ENCODE results near the gene TNFRSF1B.

Gene TNFRSF1B

GRCh38 chr1:12230549-12231275, 63.9 kb downstream of the TNFRSF1B start:
- TF ChIP-seq CTCF (IDR thresholded peaks at IDR 0.05; ENCODE audit: low read depth, low read length): no peak
- peak overlapping the region; percentile 97 for H3K4me3 ChIP-seq (ENCODE audit: low read depth, low read length)

GRCh38 chr1:12231276-12231595, 64.4 kb downstream of the TNFRSF1B start:
- H3K4me3 ChIP-seq (ENCODE audit: low read depth, low read length): peak overlapping the region; percentile 97
- no peak for TF ChIP-seq CTCF (IDR thresholded peaks at IDR 0.05; ENCODE audit: low read depth, low read length)

GRCh38 chr1:12232221-12232620, 65.4 kb downstream of the TNFRSF1B start:
- TF ChIP-seq CTCF (IDR thresholded peaks at IDR 0.05; ENCODE audit: low read depth, low read length): no peak
- no peak overlapping the region for H3K4me3 ChIP-seq (ENCODE audit: low read depth, low read length)

GRCh38 chr1:12244078-12244477, 77.3 kb downstream of the TNFRSF1B start:
- TF ChIP-seq CTCF (IDR thresholded peaks at IDR 0.05; ENCODE audit: low read depth, low read length): 0 out of 2 replicates have a peak, but pooled peaks have one; percentile 25
- no peak overlapping the region for H3K4me3 ChIP-seq (ENCODE audit: low read depth, low read length)

GRCh38 chr1:12244585-12244984, 77.8 kb downstream of the TNFRSF1B start:
- no peak for TF ChIP-seq CTCF (IDR thresholded peaks at IDR 0.05; ENCODE audit: low read depth, low read length)
- no peak overlapping the region for H3K4me3 ChIP-seq (ENCODE audit: low read depth, low read length)

GRCh38 chr1:12245116-12245515, 78.3 kb downstream of the TNFRSF1B start:
- no peak for TF ChIP-seq CTCF (IDR thresholded peaks at IDR 0.05; ENCODE audit: low read depth, low read length)
- H3K4me3 ChIP-seq (ENCODE audit: low read depth, low read length): no peak overlapping the region

GRCh38 chr1:12245733-12246132, 78.9 kb downstream of the TNFRSF1B start:
- TF ChIP-seq CTCF (IDR thresholded peaks at IDR 0.05; ENCODE audit: low read depth, low read length): no peak
- H3K4me3 ChIP-seq (ENCODE audit: low read depth, low read length): no peak overlapping the region
